Activated CD4-positive, alpha-beta T cell treated with anti-CD3 and anti-CD28 coated beads, Interleukin-2, amount 10 ng/mL, durations not matched to agents 24 days and 14 days (primary cell): ENCODE data around the gene TTLL11. TPM values are rescaled to one million over a fixed set of nuclear protein-coding genes. Genes with fewer than 3 reads are reported as not detected.

Experiments used
- DNase-seq: peaks from one replicate; pipeline ENCODE4 v3.0.0; 2022
- H3K27ac Mint-ChIP-seq: one replicate; pipeline ENCODE4 v1.8.0; 2022; ENCODE audit warnings: mild to moderate bottlenecking, mixed read lengths
- H3K27me3 Mint-ChIP-seq: one replicate; pipeline ENCODE4 v1.8.0; 2022; ENCODE audit warnings: mixed read lengths
- H3K36me3 Mint-ChIP-seq: one replicate; pipeline ENCODE4 v1.8.0; 2022; ENCODE audit warnings: low read depth, mild to moderate bottlenecking, mixed read lengths
- H3K4me1 Mint-ChIP-seq: one replicate; pipeline ENCODE4 v1.8.0; 2021; ENCODE audit warnings: mixed read lengths
- H3K4me3 Mint-ChIP-seq: one replicate; pipeline ENCODE4 v1.8.0; 2022; ENCODE audit warnings: mild to moderate bottlenecking, moderate library complexity, mixed read lengths
- H3K9me3 Mint-ChIP-seq: one replicate; pipeline ENCODE4 v1.8.0; 2021; ENCODE audit warnings: mixed read lengths
- intact Hi-C: fragments of 100-400 bp; cut with micrococcal nuclease; formaldehyde crosslinking; loops from one replicate; pipeline ENCODE4 v1.15.1; 2023
- total RNA-seq: library from RNA; stranded (reverse); gene quantifications from 2 replicates; pipeline ENCODE4 v1.2.3, GENCODE V29; 2022

TTLL11 gene
- total RNA-seq, 1 donor from 2014 or later, result 2.4 TPM

- Mint-ChIP-seq H3K4me3 (no peak overlapping the region), H3K9me3 (no peaks in the 10 kb centered on the region), H3K4me1 (no peaks in the 10 kb centered on the region), H3K27ac (no peak overlapping the region), H3K36me3 (no peaks in the 10 kb centered on the region), H3K27me3 (no peaks in the 10 kb centered on the region)
- no peak for DNase-seq
- intact Hi-C loops, result no loop called here
Measured at GRCh38 chr9:121930956-121931355, 162.2 kb downstream of the TTLL11 start.

DNA sequence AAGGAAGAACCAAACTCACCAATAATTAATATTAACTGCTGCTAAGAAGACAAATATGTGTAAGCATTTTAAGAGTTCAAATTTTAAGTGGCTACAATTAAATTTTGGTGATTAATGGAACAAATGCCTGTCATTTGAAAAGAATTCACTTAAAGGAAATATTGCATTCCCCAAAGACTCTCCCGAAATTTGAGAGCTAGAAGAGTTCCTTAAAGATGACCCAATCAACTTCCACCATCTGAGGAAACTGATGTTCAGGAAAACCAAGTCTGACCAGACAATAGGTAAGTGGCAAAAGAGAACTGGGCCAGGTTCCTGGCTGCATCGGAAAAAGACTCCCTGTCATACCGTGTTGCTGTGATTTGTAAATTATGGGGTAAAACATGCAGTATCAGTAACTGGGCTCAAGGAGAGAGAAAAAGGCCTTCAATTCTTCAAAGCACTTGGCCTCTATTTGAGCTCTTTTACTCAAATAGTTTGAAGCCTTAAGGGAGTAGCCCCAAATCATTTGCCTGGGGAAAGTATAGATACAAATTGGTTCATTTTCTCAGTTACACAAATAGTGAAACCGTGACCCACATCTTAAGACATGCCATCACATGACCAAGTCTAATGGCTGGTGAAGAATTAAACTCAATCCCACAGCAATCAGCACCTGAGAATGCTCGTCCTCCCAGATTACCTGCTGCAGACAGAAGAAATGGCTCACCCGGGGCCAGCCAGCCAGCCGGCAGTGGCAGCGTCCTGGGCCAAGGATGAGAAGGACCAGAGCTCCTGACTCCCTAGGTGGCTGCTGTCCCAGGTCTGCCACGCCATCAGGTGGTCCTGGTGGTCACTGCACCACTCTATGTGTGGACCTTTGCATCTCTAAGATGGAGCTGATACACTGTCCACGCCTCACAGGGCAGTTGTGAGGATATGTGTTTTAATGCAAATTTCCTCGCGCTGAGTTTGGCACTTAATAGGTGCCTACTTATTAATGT lies 162.9 kb downstream of the TTLL11 start:
- Mint-ChIP-seq H3K27ac (no peak overlapping the region), H3K27me3 (no peaks in the 10 kb centered on the region), H3K9me3 (no peaks in the 10 kb centered on the region), H3K36me3 (no peaks in the 10 kb centered on the region), H3K4me3 (no peak overlapping the region), H3K4me1 (no peaks in the 10 kb centered on the region)
- intact Hi-C loops, result no loop called here
- DNase-seq, result no peak

DNA sequence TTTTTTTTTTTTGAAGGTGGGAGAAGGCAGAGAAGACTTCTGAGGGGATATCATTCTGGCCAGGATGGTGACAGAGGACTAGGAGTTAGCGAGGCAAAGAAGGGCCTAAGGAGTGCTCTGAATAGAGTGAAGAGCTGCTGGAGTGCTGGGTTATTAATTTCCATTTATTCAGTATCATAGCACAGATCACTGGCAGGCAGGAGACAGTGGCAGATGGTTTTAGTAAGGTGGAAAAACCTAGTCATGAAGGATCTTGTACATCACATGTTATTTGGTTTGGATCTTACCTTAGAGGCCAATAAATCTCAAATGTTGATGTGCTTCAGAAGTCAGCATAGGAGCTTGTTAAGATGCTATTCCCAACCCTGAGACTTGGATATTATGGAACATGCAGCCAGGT lies 165.5 kb downstream of the TTLL11 start:
- DNase-seq, result no peak
- no peak overlapping the region for H3K4me3 Mint-ChIP-seq
- no peaks in the 10 kb centered on the region for H3K36me3 Mint-ChIP-seq
- H3K27me3 Mint-ChIP-seq, result peaks cover 3% of the 10 kb centered on the region
- H3K27ac Mint-ChIP-seq, result no peak overlapping the region
- H3K4me1 Mint-ChIP-seq, result no peaks in the 10 kb centered on the region
- intact Hi-C loops, result no loop called here
- H3K9me3 Mint-ChIP-seq, result no peaks in the 10 kb centered on the region

DNA sequence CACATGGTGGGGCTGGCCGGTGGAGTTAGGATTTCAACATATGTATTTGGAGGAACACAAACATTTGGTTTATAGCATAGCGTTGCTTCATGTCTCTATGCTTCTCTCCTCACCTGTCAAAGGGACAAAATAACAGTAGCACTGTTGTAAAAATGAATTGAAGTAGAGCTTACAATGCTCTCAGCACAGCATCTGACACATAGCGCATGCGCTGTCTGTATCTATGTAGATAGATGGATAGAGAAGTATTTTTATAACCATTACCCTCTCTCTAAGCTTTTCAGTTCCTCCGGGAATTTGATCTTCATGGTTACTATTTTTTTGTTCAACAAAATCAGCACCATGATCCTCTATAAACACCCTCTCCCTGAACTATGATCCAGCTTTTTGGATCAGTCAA lies 166.0 kb downstream of the TTLL11 start:
- intact Hi-C loops, result no loop called here
- Mint-ChIP-seq H3K4me3 (no peak overlapping the region), H3K27ac (no peak overlapping the region), H3K27me3 (peaks cover 3% of the 10 kb centered on the region), H3K4me1 (no peaks in the 10 kb centered on the region), H3K36me3 (no peaks in the 10 kb centered on the region), H3K9me3 (no peaks in the 10 kb centered on the region)
- no peak for DNase-seq

DNA sequence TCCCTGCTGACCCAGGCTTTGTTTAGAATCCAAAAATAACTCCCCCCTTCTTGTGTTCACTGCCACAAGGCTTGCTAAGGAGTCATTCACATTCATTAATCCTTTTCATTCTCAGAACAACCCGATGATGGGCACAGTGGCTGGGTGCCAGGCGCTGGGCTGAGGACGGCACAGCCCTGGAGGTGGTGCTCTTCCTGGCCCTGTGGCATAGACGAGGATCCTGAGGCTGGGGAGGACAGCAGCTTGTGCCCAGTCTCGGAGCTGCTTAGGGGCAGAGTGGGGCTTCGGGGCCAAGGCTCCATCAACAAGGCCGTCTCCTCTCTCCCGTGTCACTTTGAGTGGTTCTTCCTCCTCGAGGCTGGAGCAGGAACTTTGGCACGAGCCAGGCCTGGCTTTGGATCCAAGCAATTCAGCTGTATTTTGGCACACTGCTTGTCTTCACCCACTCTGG lies 166.7 kb downstream of the TTLL11 start:
- intact Hi-C loops, result no loop called here
- Mint-ChIP-seq H3K9me3 (no peaks in the 10 kb centered on the region), H3K36me3 (no peaks in the 10 kb centered on the region), H3K4me1 (no peaks in the 10 kb centered on the region), H3K27ac (no peak overlapping the region), H3K27me3 (peaks cover 3% of the 10 kb centered on the region), H3K4me3 (no peak overlapping the region)
- no peak for DNase-seq

DNA sequence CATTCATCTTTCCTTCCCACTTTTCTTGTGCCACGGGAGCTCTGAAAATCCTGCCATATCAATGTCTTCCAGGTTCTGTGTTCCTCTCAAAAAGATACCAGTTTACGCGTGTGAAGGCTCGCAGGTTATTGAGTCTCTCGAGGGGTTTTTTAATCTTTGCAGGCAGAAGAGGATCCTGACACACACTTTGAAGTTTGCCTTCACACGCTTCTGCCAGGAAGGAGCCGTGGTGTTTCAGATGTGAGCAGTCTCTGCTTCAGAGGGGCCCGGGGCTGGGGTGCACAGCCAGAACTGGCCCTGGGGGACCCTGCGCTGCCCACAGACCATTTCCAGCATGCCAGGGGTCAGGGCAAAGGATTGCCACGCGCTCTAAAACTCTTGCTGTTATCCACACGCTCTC lies 167.2 kb downstream of the TTLL11 start:
- no peak overlapping the region for H3K4me3 Mint-ChIP-seq
- H3K27ac Mint-ChIP-seq, result no peak overlapping the region
- intact Hi-C loops, result no loop called here
- H3K9me3 Mint-ChIP-seq, result no peaks in the 10 kb centered on the region
- peaks cover 3% of the 10 kb centered on the region for H3K27me3 Mint-ChIP-seq
- H3K36me3 Mint-ChIP-seq, result no peaks in the 10 kb centered on the region
- H3K4me1 Mint-ChIP-seq, result no peaks in the 10 kb centered on the region
- no peak for DNase-seq

DNA sequence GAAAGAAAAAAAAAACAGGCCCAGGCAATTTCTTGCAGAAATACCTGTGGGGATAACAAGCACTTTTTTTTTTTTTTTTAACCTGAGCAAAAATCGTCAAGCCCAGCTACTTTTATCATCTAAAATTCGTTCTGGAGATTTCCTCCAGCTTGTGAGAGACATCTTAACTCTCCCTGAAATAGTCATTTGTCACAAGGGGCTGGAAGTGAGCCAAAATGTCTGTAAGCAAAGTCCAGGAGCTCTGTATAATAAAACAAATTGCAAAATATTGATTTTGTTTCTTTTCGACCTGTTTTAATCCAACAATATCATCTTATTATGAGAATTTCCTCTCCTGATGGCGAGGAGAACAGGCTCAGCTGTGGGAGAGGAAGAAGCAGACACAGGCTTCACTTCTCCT lies 168.4 kb downstream of the TTLL11 start:
- H3K4me3 Mint-ChIP-seq, result no peak overlapping the region
- DNase-seq, result no peak
- intact Hi-C loops, result no loop called here
- peaks cover 3% of the 10 kb centered on the region for H3K27me3 Mint-ChIP-seq
- no peaks in the 10 kb centered on the region for H3K4me1 Mint-ChIP-seq
- H3K9me3 Mint-ChIP-seq, result no peaks in the 10 kb centered on the region
- H3K27ac Mint-ChIP-seq, result no peak overlapping the region
- H3K36me3 Mint-ChIP-seq, result no peaks in the 10 kb centered on the region

GRCh38 chr9:121921444-121921843 lies 171.7 kb downstream of the TTLL11 start:
- H3K27ac Mint-ChIP-seq, result no peak overlapping the region
- intact Hi-C loops, result no loop called here
- no peaks in the 10 kb centered on the region for H3K4me1 Mint-ChIP-seq
- peaks cover 3% of the 10 kb centered on the region for H3K27me3 Mint-ChIP-seq
- no peaks in the 10 kb centered on the region for H3K9me3 Mint-ChIP-seq
- no peak for DNase-seq
- H3K4me3 Mint-ChIP-seq, result no peak overlapping the region
- H3K36me3 Mint-ChIP-seq, result no peaks in the 10 kb centered on the region

- DNase-seq, result no peak
- H3K4me3 Mint-ChIP-seq, result no peak overlapping the region
- H3K27ac Mint-ChIP-seq, result no peak overlapping the region
- no peaks in the 10 kb centered on the region for H3K9me3 Mint-ChIP-seq
- H3K36me3 Mint-ChIP-seq, result no peaks in the 10 kb centered on the region
- no peaks in the 10 kb centered on the region for H3K27me3 Mint-ChIP-seq
- intact Hi-C loops, result no loop called here
- H3K4me1 Mint-ChIP-seq, result no peaks in the 10 kb centered on the region
Measured at GRCh38 chr9:121917375-121918335, 175.5 kb downstream of the TTLL11 start.

GRCh38 chr9:121915304-121915625 lies 177.8 kb downstream of the TTLL11 start:
- no peak overlapping the region for H3K27ac Mint-ChIP-seq

DNA sequence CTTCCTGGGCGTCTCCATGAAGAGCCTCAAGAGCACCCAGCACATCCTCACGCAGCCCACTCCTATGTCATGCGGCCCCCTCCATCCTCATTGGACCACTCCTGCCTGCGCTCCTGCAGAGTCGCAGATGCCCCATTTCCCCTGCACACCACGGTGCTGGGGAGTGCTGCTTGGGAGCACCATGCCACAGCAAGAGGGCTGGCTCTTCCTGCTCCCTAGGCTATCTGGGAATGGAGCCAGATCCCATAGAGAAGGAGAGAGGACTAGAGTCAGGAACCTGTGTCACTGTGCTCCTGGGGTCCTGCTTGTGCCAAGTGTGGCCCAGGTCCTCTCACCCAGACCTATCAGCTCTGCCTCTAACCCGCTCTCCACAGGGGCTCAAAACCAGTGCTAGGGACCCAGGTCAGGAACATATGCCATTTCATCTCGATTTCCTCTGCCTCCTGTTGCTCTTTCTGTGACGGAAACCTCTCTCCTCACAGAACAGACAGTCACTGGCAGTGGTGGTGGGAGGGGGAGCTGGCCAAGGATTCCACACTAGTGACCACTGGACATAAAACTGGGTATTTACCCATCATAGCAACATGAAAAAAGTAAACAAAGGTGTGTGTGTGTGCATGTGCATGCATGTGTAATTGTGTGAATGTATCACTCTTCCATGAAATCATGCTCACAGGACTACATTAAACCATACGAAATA lies 178.4 kb downstream of the TTLL11 start:
- no peaks in the 10 kb centered on the region for H3K4me1 Mint-ChIP-seq
- no peak for DNase-seq
- intact Hi-C loops, result no loop called here
- H3K27me3 Mint-ChIP-seq, result no peaks in the 10 kb centered on the region
- no peak overlapping the region for H3K4me3 Mint-ChIP-seq
- no peaks in the 10 kb centered on the region for H3K36me3 Mint-ChIP-seq
- no peaks in the 10 kb centered on the region for H3K9me3 Mint-ChIP-seq
- no peak overlapping the region for H3K27ac Mint-ChIP-seq

More at GRCh38 chr9:121915304-121915625, 177.8 kb downstream of the TTLL11 start:
- H3K4me1 Mint-ChIP-seq, result no peaks in the 10 kb centered on the region
- H3K27me3 Mint-ChIP-seq, result no peaks in the 10 kb centered on the region
- no peaks in the 10 kb centered on the region for H3K9me3 Mint-ChIP-seq
- no peak for DNase-seq
- H3K4me3 Mint-ChIP-seq, result no peak overlapping the region
- no peaks in the 10 kb centered on the region for H3K36me3 Mint-ChIP-seq
- intact Hi-C loops, result no loop called here

GRCh38 chr9:121914017-121914595 lies 179.0 kb downstream of the TTLL11 start:
- Mint-ChIP-seq H3K9me3 (no peaks in the 10 kb centered on the region), H3K4me3 (no peak overlapping the region), H3K4me1 (no peaks in the 10 kb centered on the region), H3K27me3 (no peaks in the 10 kb centered on the region), H3K36me3 (no peaks in the 10 kb centered on the region), H3K27ac (no peak overlapping the region)
- DNase-seq, result no peak
- intact Hi-C loops, result no loop called here

DNA sequence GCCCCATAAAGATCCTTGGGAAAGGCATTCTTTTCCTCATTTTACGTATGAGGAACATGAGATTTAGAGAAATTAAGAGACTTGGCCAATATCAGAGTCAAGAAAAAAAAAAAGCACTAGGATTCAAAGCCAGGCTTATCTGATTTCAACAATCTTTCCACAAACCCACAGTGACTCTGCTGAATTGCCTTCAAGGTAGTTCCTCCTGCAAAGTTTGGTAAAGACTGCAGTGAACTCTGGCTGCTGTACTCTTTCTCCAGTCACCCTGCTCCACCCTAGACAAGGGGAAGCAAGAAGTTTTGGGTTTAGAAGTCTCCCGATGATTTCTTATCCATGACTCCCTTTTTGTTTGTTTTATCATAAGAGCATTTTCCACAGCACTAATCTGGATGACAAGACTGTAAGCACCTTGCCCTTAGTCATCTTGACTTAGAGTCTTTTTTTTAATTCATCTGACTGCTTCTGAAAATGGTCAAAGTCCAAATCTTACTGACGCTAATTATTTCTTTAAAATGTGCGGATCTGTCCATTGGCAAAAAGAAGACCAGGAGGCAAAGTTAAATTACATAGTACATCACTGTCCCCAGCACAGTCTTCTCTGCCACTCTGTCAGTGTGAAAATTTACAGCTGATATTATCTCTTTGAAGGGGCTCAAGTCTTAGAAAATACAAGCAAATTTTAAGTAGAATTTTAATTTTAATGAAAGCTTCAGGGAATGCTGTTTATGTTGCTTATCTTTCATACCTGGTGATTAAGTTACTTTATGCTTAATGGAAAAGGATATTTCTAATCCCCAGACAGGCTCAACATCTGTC lies 180.1 kb downstream of the TTLL11 start:
- DNase-seq, result no peak
- H3K27ac Mint-ChIP-seq, result no peak overlapping the region
- H3K4me3 Mint-ChIP-seq, result no peak overlapping the region
- H3K36me3 Mint-ChIP-seq, result no peaks in the 10 kb centered on the region
- no peaks in the 10 kb centered on the region for H3K9me3 Mint-ChIP-seq
- intact Hi-C loops, result no loop called here
- no peaks in the 10 kb centered on the region for H3K4me1 Mint-ChIP-seq
- H3K27me3 Mint-ChIP-seq, result peaks cover 2% of the 10 kb centered on the region
